Tibial nerve (tissue), 4 donors: Measurements from ENCODE around the gene PIGS.

Experiments used
- CTCF ChIP-seq, 5 experiments: fragments of 200-600 bp in 3 of 5; fragments of 450-650 bp in 2 of 5; sonication (generic) in 3 of 5; IDR thresholded peaks; one replicate each; pipeline ENCODE4 v1.5.1; 2016 to 2019; ENCODE audit warnings: antibody characterized with exemption in 5 of 5, mild to moderate bottlenecking in 3 of 5, moderate library complexity in 2 of 5
- EP300 ChIP-seq, 2 donors: sonication (generic); formaldehyde crosslinking; IDR thresholded peaks; one replicate each; pipeline ENCODE4 v1.6.1; 2017; ENCODE audit warnings: antibody characterized with exemption in 2 of 2, mild to moderate bottlenecking in 1 of 2

GRCh38 chr17:28612936-28613872, 41.9 kb upstream of the PIGS start:
- TF ChIP-seq CTCF (IDR thresholded peaks at IDR 0.05) (peak; percentile 44 to 72 (median 58)), EP300 (IDR thresholded peaks at IDR 0.05) (no peak)
